Stimulated activated CD4-positive, alpha-beta T cell treated with anti-CD3 and anti-CD28 coated beads, TNF-alpha, amount 100 ng/mL, for 24 hours (primary cell): ENCODE results near the gene GNA14.
"Not testable (repeated sequence)": the region's sequence is repeated elsewhere in the genome, so short reads cannot be mapped to it uniquely, and the experiment has no call there.

ENCODE experiments used
- DNase-seq, 3 experiments: peaks; one replicate each; pipeline ENCODE4 v3.0.0-alpha.2; 2020; ENCODE audit warnings: low read depth in 3 of 3

The GNA14 gene

GRCh38 chr9:77643871-77644270 is 4.3 kb downstream of the GNA14 start:
- DNase-seq = no peak

- no peak for DNase-seq
Measured at GRCh38 chr9:77640741-77641580, 7.2 kb downstream of the GNA14 start.

GRCh38 chr9:77632652-77633051 is 15.5 kb downstream of the GNA14 start:
- no peak for DNase-seq

- not testable (repeated sequence) for DNase-seq
Measured at GRCh38 chr9:77628864-77629263, 19.3 kb downstream of the GNA14 start.

- DNase-seq = no peak
Measured at GRCh38 chr9:77616191-77616590, 31.9 kb downstream of the GNA14 start.

DNA sequence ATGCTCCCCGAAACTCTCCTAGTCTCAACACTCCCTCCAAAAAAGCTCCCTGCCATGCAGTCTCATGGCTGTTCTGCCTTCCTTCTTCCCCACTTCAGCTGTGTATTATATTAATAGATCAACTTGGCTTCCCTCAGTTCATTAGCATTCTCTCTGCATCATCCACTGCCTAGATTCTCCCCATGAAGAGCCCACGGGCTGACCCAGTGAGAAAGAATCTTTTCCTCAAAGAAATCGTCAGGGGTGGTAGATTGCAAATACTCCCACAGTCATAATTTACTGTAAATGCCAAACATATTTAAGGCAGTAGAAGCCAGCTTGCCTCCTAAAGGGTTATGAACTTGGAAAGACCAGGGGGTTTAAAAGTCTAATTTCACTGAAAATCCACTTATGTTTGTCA is 33.5 kb downstream of the GNA14 start:
- no peak for DNase-seq

DNA sequence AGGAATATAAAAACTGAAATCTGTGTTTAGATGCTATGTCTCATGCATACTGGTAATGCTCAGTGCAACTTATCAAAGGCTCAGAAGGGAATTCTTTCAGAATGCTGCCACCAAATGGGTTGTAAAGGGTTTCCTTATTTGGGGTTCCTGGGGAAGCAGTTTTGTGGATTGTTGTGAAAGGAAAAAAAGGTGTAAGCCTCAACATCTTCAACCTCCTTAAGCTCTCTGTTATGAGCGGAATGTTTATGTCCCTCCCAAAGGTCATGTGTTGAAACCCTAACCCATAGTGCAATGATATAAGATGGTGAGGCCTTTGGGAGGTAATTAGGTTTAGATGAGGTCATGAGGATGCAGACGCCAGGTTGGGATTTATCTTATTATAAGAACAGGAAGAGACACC is 41.6 kb downstream of the GNA14 start:
- DNase-seq = no peak

GRCh38 chr9:77605449-77606220 is 42.5 kb downstream of the GNA14 start:
- no peak for DNase-seq

- no peak for DNase-seq
Measured at GRCh38 chr9:77604316-77604715, 43.8 kb downstream of the GNA14 start.

DNA sequence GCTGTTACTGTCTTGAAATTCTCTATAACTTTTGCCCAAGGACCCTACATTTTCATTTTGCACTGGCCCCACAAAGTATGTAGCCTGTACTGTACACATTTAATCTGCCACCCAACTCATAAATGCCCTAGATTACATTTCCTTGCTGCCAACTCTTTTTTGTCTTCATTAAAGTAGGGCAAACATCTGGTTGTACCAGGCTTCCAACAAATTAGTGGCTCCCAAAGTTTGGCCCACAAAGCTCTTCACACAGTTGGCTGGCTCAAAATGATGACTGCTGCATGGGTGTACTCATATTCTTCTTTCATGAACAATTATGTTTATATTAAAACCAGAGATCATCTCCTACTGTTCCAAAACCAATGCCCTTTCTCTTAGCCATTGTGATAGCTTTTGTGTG is 45.3 kb downstream of the GNA14 start:
- no peak for DNase-seq

- DNase-seq = no peak
Measured at GRCh38 chr9:77601476-77602099, 46.5 kb downstream of the GNA14 start.

GRCh38 chr9:77600810-77601209 is 47.3 kb downstream of the GNA14 start:
- DNase-seq = no peak

- DNase-seq = no peak
Measured at GRCh38 chr9:77599492-77599891, 48.6 kb downstream of the GNA14 start.

GRCh38 chr9:77598991-77599390 is 49.1 kb downstream of the GNA14 start:
- DNase-seq = no peak

DNA sequence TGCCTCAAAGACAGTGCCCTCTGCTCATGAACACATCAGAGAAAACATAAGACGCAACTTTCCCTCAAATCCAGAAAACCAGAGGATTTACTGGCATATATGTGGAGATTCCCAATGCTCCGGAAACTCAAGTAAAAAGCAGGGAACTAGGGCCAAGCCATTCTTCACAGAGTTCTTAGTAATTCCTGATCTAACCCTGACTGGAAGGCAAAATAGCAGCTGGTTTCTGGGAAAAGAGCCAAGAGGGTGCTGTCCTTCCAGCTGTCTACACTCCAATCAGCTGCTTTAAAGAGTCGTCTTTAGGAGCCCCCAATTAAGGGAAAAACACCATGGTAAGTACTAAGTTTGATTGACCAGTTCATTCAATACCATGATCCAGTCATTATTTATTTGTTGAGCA is 49.6 kb downstream of the GNA14 start:
- DNase-seq = no peak

GRCh38 chr9:77597057-77597456 is 51.1 kb downstream of the GNA14 start:
- DNase-seq = no peak

- DNase-seq = no peak
Measured at GRCh38 chr9:77595426-77596095, 52.6 kb downstream of the GNA14 start.

- DNase-seq = no peak
Measured at GRCh38 chr9:77594963-77595362, 53.2 kb downstream of the GNA14 start.

- DNase-seq = no peak
Measured at GRCh38 chr9:77593528-77593927, 54.6 kb downstream of the GNA14 start.

DNA sequence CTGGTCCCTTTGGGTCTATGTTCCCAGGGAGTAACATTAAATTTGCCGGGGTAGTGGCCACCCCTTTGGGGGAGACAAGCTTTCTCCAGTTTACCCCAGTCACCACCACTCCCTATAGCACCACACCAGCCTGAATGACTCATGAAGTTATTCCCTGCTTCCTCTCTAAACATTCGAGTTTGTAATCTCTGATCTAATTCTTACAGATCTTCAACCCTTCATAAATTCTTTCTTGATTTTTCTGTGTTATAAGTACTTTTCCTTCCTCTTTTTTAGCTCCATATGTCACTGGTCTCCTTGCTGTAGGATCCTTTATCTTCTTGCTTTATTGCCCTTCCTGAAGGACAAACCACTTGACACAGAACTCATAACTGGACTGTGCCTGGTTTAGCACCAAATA is 55.6 kb downstream of the GNA14 start:
- no peak for DNase-seq

GRCh38 chr9:77589046-77589795 is 58.9 kb downstream of the GNA14 start:
- DNase-seq = no peak
